Esophagus muscularis mucosa (tissue), 4 donors: ENCODE results near the gene CD207. TPM values are rescaled to one million over a fixed set of nuclear protein-coding genes. Genes with fewer than 3 reads are reported as not detected.

ENCODE experiments used
- DNase-seq: peaks from one replicate; pipeline ENCODE4 v3.0.0-alpha.2; 2017; ENCODE audit errors: extremely low spot score
- H3K27ac ChIP-seq, 4 donors: fragments of 200-600 bp; sonication (generic); replicated peaks in 1 of 4; 1 replicate in 3 of 4; 2 replicates in 1 of 4; pipeline ENCODE4 v1.5.1; 2016 to 2019; ENCODE audit warnings: mild to moderate bottlenecking in 1 of 4
- H3K27me3 ChIP-seq, 4 donors: fragments of 200-600 bp; sonication (generic); one replicate each; pipeline versions ENCODE4 v1.5.1 to v1.6.0; 2016 to 2019
- H3K36me3 ChIP-seq, 4 donors: fragments of 200-600 bp; sonication (generic); one replicate each; pipeline ENCODE4 v1.5.1; 2016 to 2019
- H3K4me1 ChIP-seq, 4 donors: fragments of 200-600 bp; sonication (generic); one replicate each; pipeline ENCODE4 v1.5.1; 2016 to 2019
- H3K4me3 ChIP-seq, 4 donors: fragments of 200-600 bp; sonication (generic); 1 replicate in 2 of 4; 2 replicates in 2 of 4; pipeline ENCODE4 v1.5.1; 2016 to 2019; ENCODE audit warnings: mild to moderate bottlenecking in 4 of 4, moderate library complexity in 1 of 4
- H3K9me3 ChIP-seq, 4 donors: fragments of 200-600 bp; sonication (generic); 1 replicate in 3 of 4; 2 replicates in 1 of 4; pipeline ENCODE4 v1.5.1; 2016 to 2019
- EP300 ChIP-seq: sonication (generic); formaldehyde crosslinking; IDR thresholded peaks from one replicate; pipeline ENCODE4 v1.6.1; 2017; ENCODE audit warnings: antibody characterized with exemption
- POLR2A ChIP-seq: fragments of 450-650 bp; IDR thresholded peaks from one replicate; pipeline ENCODE4 v1.6.1; 2017; ENCODE audit warnings: antibody characterized with exemption, moderate library complexity, mild to moderate bottlenecking, low read depth
- POLR2AphosphoS5 ChIP-seq, 2 donors: sonication (generic); formaldehyde crosslinking; IDR thresholded peaks; one replicate each; pipeline ENCODE4 v1.6.1; 2017; ENCODE audit warnings: antibody characterized with exemption in 2 of 2
- WGBS: methylation state at CpG from one replicate; pipeline ENCODE4 v1.1.5; 2018; 5-methylcytosine and 5-hydroxymethylcytosine counted together
- intact Hi-C: fragments of 100-400 bp; cut with DNase I; formaldehyde crosslinking; loops from one replicate; pipeline ENCODE4 v1.15.1; 2023
- total RNA-seq, 4 donors: library from RNA; depleted of rRNA; stranded (reverse); fragments of >200 nt; gene quantifications; one replicate each; pipeline versions ENCODE4 v1.1.0 to v1.2.1, GENCODE V29; 2016
- TF ChIP-seq, protein P1 (sequence below), 3 experiments: fragments of 200-600 bp in 2 of 3; fragments of 450-650 bp in 1 of 3; sonication (generic) in 2 of 3; IDR thresholded peaks; one replicate each; pipeline ENCODE4 v1.5.1; 2017 to 2019; ENCODE audit warnings: antibody characterized with exemption in 3 of 3, mild to moderate bottlenecking in 2 of 3, moderate library complexity in 1 of 3

CD207 gene
- total RNA-seq, 4 donors from 2014 or later, result 0.26 to 1.7 (median 0.68) TPM

- 83% methylated on average over 4 of the region's 4 CpGs for WGBS
- DNase-seq, result peak; percentile 86
- Histone ChIP-seq H3K4me3 (no peak overlapping the region), H3K9me3 (no peaks in the 10 kb centered on the region), H3K27me3 (peaks cover 0 to 8% (median 0%) of the 10 kb centered on the region in 4 donors), H3K27ac (no peak overlapping the region), H3K4me1 (no peaks in the 10 kb centered on the region), H3K36me3 (no peaks in the 10 kb centered on the region)
- TF ChIP-seq EP300 (no peak), POLR2A (no peak), POLR2AphosphoS5 (IDR thresholded peaks at IDR 0.05) (no peak)
- TF ChIP-seq, protein P1, sequence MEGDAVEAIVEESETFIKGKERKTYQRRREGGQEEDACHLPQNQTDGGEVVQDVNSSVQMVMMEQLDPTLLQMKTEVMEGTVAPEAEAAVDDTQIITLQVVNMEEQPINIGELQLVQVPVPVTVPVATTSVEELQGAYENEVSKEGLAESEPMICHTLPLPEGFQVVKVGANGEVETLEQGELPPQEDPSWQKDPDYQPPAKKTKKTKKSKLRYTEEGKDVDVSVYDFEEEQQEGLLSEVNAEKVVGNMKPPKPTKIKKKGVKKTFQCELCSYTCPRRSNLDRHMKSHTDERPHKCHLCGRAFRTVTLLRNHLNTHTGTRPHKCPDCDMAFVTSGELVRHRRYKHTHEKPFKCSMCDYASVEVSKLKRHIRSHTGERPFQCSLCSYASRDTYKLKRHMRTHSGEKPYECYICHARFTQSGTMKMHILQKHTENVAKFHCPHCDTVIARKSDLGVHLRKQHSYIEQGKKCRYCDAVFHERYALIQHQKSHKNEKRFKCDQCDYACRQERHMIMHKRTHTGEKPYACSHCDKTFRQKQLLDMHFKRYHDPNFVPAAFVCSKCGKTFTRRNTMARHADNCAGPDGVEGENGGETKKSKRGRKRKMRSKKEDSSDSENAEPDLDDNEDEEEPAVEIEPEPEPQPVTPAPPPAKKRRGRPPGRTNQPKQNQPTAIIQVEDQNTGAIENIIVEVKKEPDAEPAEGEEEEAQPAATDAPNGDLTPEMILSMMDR (IDR thresholded peaks at IDR 0.05), result no peak
- intact Hi-C loops, result no loop called here
These were observed 18.8 kb upstream of the CD207 start for GRCh38 chr2:70854411-70854810.

DNA sequence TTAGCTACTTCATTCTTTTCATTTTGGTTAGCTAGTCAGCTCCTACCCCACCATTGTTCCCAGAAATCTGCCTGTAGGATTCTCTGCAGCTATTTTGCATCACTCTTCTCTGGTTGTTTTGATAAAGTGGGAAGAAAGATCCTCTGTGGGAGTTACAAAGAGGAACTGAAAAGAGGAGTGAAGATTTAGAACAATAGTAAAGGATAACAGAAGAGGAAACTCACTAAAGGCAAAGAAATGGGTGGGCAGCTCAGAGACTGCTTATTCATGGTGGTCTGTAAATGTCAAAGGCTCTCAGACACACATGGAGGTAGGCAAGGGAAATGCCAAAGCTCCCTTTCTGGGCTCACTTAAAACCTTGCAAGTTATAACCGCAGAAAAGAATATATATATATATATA, 17.2 kb upstream of the CD207 start:
- Histone ChIP-seq H3K9me3 (no peaks in the 10 kb centered on the region), H3K4me3 (no peak overlapping the region), H3K36me3 (no peaks in the 10 kb centered on the region), H3K27me3 (no peaks in the 10 kb centered on the region), H3K4me1 (no peaks in the 10 kb centered on the region), H3K27ac (no peak overlapping the region)
- TF ChIP-seq, protein P1 (IDR thresholded peaks at IDR 0.05), result no peak
- TF ChIP-seq POLR2A (no peak), POLR2AphosphoS5 (IDR thresholded peaks at IDR 0.05) (no peak), EP300 (no peak)
- intact Hi-C loops, result no loop called here
- DNase-seq, result no peak
- 86% methylated on average over 1 of the region's 1 CpG for WGBS

DNA sequence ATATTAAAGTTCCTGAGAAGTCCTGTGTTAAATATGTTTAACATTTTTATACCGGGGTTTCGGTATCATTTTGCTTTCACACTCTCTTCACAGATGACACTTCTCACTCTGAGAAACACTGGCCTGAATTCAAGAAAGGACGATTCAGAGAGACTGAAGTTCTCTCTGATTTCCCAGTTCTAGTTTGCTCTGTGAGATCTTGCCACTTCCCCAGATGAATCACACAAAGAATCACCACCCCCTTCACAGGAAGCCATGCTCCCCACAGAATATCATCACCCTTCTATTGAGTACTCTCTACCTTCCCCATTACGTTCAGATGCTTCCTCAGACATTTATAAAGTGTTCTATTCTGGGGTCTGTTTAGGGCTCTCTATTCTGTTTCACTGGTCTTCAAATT, 16.1 kb upstream of the CD207 start:
- no peak overlapping the region for H3K4me3 ChIP-seq

GRCh38 chr2:70850925-70851324, 15.3 kb upstream of the CD207 start:
- Histone ChIP-seq H3K4me1 (no peaks in the 10 kb centered on the region), H3K27me3 (no peaks in the 10 kb centered on the region), H3K27ac (no peak overlapping the region), H3K4me3 (no peak overlapping the region), H3K36me3 (no peaks in the 10 kb centered on the region), H3K9me3 (no peaks in the 10 kb centered on the region)
- no peak for DNase-seq
- intact Hi-C loops, result no loop called here
- 48% methylated on average over 2 of the region's 2 CpGs for WGBS
- TF ChIP-seq POLR2A (no peak), POLR2AphosphoS5 (IDR thresholded peaks at IDR 0.05) (no peak), EP300 (no peak)
- TF ChIP-seq, protein P1 (IDR thresholded peaks at IDR 0.05), result no peak

More for the DNA sequence above, 16.1 kb upstream of the CD207 start:
- H3K4me1 ChIP-seq, result no peaks in the 10 kb centered on the region
- H3K9me3 ChIP-seq, result no peaks in the 10 kb centered on the region
- WGBS, result 54% methylated on average over 4 of the region's 4 CpGs
- DNase-seq, result no peak
- H3K36me3 ChIP-seq, result no peaks in the 10 kb centered on the region
- H3K27ac ChIP-seq, result no peak overlapping the region
- TF ChIP-seq EP300 (no peak), POLR2AphosphoS5 (IDR thresholded peaks at IDR 0.05) (no peak), POLR2A (no peak)
- TF ChIP-seq, protein P1 (IDR thresholded peaks at IDR 0.05), result no peak
- no peaks in the 10 kb centered on the region for H3K27me3 ChIP-seq
- intact Hi-C loops, result no loop called here

GRCh38 chr2:70842401-70842800, 6.8 kb upstream of the CD207 start:
- H3K27ac ChIP-seq, result no peak overlapping the region
- no peaks in the 10 kb centered on the region for H3K9me3 ChIP-seq
- H3K4me3 ChIP-seq, result no peak overlapping the region
- no peaks in the 10 kb centered on the region for H3K36me3 ChIP-seq
- H3K4me1 ChIP-seq, result no peaks in the 10 kb centered on the region
- peaks cover 0 to 17% (median 3%) of the 10 kb centered on the region in 4 donors for H3K27me3 ChIP-seq
- TF ChIP-seq POLR2A (no peak), EP300 (no peak), POLR2AphosphoS5 (IDR thresholded peaks at IDR 0.05) (no peak)
- TF ChIP-seq, protein P1 (IDR thresholded peaks at IDR 0.05), result no peak
- peak; percentile 26 for DNase-seq
- intact Hi-C loops, result no loop called here
- 85% methylated on average over 5 of the region's 7 CpGs for WGBS
